ENCODE data around the gene TBC1D14.

DNA sequence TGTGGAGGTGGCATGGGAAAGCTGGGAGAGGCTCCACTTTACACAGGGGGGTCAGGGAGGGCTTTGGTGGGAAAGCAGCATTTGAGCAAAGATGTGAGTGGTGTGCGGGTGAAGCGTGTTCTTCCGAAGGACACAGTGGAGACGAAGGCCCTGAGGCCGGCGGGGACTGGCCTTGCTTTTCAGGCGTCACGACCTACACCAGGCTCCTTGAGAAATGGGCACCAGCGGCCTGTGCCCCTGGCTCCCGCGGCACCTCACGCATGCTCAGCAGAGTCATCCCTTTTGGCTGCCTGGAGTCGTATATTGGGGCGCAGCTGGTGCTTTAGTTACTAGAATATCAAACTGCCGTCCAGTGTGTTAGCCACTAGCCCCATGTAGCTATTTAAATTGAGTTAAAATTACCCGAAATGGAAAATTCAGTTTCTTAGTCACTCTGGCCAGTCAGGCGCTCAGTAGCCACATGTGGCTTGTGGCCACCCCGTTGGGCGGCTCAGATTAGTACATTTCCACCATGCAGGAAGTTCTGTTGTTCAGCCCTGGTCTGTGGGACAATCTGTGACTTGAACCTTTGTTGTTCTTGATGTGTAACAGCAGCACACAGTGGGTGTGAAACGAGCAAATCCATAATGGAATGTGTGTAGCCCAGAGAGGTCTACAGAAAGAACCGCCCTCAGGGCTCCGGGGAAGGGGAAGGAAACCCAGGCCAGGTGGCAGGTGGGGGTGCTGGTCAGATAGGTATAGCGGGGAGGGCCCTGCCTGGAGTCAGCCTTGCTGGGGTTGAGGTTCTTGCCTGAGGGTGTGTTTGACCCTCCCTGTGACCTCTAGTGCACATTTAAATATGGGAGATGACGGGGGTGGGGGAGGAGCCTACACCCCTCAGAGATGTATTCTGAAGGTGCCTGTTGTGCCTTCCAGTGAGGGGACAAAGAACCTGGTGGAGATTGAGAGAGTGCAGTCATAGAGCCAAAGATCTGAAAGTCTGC is 30.4 kb downstream of the TBC1D14 start:
- no peak for TF ChIP-seq CTCF (IDR thresholded peaks at IDR 0.05; ENCODE audit: insufficient read depth, low read length, poor library complexity, severe bottlenecking)
- TF ChIP-seq EZH2phosphoT487 (conservative IDR thresholded peaks at IDR 0.05; ENCODE audit: low read length), result no peak

Data from SU-DHL-6 (cell line).